SJCRH30 (cell line): ENCODE data around the gene ATP10A. TPM values are rescaled to one million over a fixed set of nuclear protein-coding genes. Genes with fewer than 3 reads are reported as not detected.

Experiments used
- DNase-seq, 2 experiments: peaks; one replicate each; pipeline ENCODE4 v3.0.0-alpha.2; 2015 to 2020
- H3K27ac ChIP-seq: fragments of 250-450 bp; sonication (Bioruptor Pico); 2 replicates; pipeline ENCODE4 v1.5.1; 2020; ENCODE audit warnings: mild to moderate bottlenecking, moderate library complexity
- H3K27me3 ChIP-seq: fragments of 250-450 bp; sonication (Bioruptor Pico); 2 replicates; pipeline ENCODE4 v1.5.1; 2020; ENCODE audit warnings: mild to moderate bottlenecking, moderate library complexity
- H3K36me3 ChIP-seq: fragments of 250-450 bp; sonication (Bioruptor Pico); 2 replicates; pipeline ENCODE4 v1.5.1; 2020; ENCODE audit warnings: mild to moderate bottlenecking, moderate library complexity
- H3K4me1 ChIP-seq: fragments of 250-450 bp; sonication (Bioruptor Pico); 2 replicates; pipeline ENCODE4 v1.5.1; 2020; ENCODE audit warnings: mild to moderate bottlenecking, moderate library complexity
- H3K4me3 ChIP-seq: fragments of 250-450 bp; sonication (Bioruptor Pico); 2 replicates; pipeline ENCODE4 v1.5.1; 2020; ENCODE audit warnings: mild to moderate bottlenecking, moderate library complexity
- H3K9me3 ChIP-seq: fragments of 250-450 bp; sonication (Bioruptor Pico); replicated peaks from 2 replicates; pipeline ENCODE4 v1.5.1; 2020; ENCODE audit warnings: mild to moderate bottlenecking, moderate library complexity
- total RNA-seq: library from RNA; depleted of rRNA; stranded (reverse); fragments of >200 nt; shearing (Covaris generic); gene quantifications from 2 replicates; pipeline ENCODE4 v1.2.3, GENCODE V29; 2014

Gene ATP10A
- total RNA-seq, 1 experiment from 2014 or later = 1.5 TPM

GRCh38 chr15:25789616-25789999, 73.5 kb downstream of the ATP10A start:
- DNase-seq = no peak
- Histone ChIP-seq H3K36me3 (no peaks in the 10 kb centered on the region), H3K27ac (no peak overlapping the region), H3K9me3 (no peaks in the 10 kb centered on the region), H3K4me1 (no peaks in the 10 kb centered on the region; the same call in 1 of the 2 replicates), H3K27me3 (no peaks in the 10 kb centered on the region), H3K4me3 (no peak overlapping the region)

DNA sequence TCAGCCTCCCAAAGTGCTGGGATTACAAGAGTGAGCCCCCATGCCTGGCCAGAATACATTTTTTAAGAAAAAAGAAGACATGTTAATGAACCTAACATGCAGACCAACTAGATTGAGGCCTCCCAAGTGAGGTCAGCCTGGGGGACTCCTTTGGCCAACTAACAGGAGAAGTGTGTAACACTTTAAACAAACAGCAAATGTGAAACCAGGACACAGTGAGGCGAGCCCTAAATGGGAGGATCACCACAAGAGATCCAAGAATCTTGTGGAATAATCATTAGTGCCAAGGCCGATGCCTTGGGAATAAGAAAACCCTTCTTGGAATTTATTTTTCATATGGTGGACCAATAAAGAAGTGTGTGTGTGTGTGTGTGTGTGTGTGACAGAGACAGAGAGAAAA, 73.9 kb downstream of the ATP10A start:
- Histone ChIP-seq H3K9me3 (no peaks in the 10 kb centered on the region), H3K36me3 (no peaks in the 10 kb centered on the region), H3K4me3 (no peak overlapping the region), H3K27ac (no peak overlapping the region), H3K27me3 (no peaks in the 10 kb centered on the region), H3K4me1 (no peaks in the 10 kb centered on the region; the same call in 1 of the 2 replicates)
- DNase-seq = no peak

DNA sequence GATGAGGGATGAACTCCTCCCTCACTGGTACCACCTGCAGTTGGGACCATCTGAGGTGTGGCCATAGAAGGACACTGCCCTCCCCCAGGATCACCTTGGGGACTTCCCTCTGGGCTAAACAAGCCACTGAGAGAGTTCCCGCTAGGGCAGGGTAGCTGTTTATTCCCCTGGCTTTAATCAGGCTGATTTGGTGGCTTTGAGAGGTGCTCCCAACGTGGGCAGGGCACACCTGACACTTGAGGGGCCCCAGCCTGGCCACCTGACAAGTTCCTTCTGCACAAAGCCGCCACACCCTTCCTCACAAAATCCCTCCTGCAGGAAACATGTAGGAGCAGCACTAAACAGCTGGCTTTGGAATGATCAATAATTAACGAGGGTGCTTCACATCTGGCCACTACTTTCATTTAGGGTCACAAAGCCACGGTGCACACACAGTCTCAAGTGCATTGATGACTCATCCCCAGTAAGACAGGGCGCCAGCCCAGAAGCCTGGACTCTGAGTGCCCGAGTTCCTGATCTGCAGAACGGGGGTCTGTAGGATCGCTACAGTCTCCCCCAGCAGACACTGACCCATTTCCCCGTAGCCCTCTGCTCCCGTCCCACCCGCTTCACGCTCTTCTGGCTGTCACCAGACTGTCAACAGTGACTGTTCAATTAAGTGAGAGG, 75.1 kb downstream of the ATP10A start:
- Histone ChIP-seq H3K36me3 (no peaks in the 10 kb centered on the region), H3K4me3 (no peak overlapping the region), H3K27me3 (no peaks in the 10 kb centered on the region), H3K27ac (no peak overlapping the region), H3K9me3 (no peaks in the 10 kb centered on the region), H3K4me1 (no peaks in the 10 kb centered on the region; the same call in 1 of the 2 replicates)
- peak in 1 of 2 experiments; percentile 17 for DNase-seq

- Histone ChIP-seq H3K27me3 (no peaks in the 10 kb centered on the region), H3K27ac (no peak overlapping the region)
- no peak for DNase-seq
Observed at GRCh38 chr15:25787381-25787780, 75.7 kb downstream of the ATP10A start.

GRCh38 chr15:25786040-25786439, 77.1 kb downstream of the ATP10A start:
- Histone ChIP-seq H3K27ac (no peak overlapping the region), H3K27me3 (no peaks in the 10 kb centered on the region), H3K9me3 (no peaks in the 10 kb centered on the region), H3K36me3 (no peaks in the 10 kb centered on the region), H3K4me3 (no peak overlapping the region), H3K4me1 (no peaks in the 10 kb centered on the region; the same call in 1 of the 2 replicates)
- DNase-seq = no peak

More at GRCh38 chr15:25787381-25787780, 75.7 kb downstream of the ATP10A start:
- Histone ChIP-seq H3K4me3 (no peak overlapping the region), H3K4me1 (no peaks in the 10 kb centered on the region; the same call in 1 of the 2 replicates), H3K36me3 (no peaks in the 10 kb centered on the region), H3K9me3 (no peaks in the 10 kb centered on the region)

GRCh38 chr15:25785641-25786025, 77.5 kb downstream of the ATP10A start:
- Histone ChIP-seq H3K4me1 (no peaks in the 10 kb centered on the region; the same call in 1 of the 2 replicates), H3K27me3 (no peaks in the 10 kb centered on the region), H3K27ac (no peak overlapping the region)

DNA sequence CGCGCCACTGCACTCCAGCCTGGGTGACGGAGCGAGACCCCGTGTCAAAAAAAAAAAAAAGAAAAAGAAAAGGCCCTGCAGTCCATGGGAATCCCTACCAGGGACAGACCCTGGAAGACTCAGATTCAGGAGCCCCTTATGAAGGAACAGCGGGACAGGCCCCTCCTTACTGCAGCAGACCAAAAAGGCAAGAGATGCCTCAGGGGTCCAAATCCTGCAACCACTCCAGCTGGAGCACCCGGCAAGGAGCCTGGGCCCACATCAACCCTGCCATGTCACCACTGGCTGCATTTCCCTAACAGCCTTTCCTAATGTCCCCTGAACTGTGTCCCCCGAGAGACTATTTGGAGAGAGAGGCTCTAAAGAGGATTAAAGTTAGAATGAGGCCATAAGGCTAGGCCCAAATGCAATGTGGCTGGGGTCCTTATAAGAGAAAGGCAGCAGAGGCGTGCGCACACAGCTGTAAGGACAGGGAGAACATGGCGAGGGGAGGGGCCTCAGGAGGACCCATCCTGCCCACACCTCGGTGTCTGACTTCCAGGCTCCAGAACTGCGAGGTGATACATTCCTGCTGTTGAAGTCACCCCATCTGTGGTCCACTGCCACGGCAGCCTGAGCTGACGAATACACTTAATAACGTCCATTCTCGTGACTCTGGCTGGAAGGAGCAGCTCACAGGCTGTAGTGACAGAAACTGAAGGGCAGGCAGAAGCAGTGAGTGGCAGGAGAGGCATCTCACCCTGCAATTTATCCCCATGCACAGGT, 78.1 kb downstream of the ATP10A start:
- H3K9me3 ChIP-seq = no peaks in the 10 kb centered on the region
- H3K27me3 ChIP-seq = no peaks in the 10 kb centered on the region
- no peaks in the 10 kb centered on the region for H3K36me3 ChIP-seq
- no peak overlapping the region for H3K27ac ChIP-seq
- H3K4me1 ChIP-seq = no peaks in the 10 kb centered on the region; the same call in 1 of the 2 replicates
- DNase-seq = no peak
- H3K4me3 ChIP-seq = no peak overlapping the region

More at GRCh38 chr15:25785641-25786025, 77.5 kb downstream of the ATP10A start:
- Histone ChIP-seq H3K4me3 (no peak overlapping the region), H3K9me3 (no peaks in the 10 kb centered on the region), H3K36me3 (no peaks in the 10 kb centered on the region)
- DNase-seq = no peak

DNA sequence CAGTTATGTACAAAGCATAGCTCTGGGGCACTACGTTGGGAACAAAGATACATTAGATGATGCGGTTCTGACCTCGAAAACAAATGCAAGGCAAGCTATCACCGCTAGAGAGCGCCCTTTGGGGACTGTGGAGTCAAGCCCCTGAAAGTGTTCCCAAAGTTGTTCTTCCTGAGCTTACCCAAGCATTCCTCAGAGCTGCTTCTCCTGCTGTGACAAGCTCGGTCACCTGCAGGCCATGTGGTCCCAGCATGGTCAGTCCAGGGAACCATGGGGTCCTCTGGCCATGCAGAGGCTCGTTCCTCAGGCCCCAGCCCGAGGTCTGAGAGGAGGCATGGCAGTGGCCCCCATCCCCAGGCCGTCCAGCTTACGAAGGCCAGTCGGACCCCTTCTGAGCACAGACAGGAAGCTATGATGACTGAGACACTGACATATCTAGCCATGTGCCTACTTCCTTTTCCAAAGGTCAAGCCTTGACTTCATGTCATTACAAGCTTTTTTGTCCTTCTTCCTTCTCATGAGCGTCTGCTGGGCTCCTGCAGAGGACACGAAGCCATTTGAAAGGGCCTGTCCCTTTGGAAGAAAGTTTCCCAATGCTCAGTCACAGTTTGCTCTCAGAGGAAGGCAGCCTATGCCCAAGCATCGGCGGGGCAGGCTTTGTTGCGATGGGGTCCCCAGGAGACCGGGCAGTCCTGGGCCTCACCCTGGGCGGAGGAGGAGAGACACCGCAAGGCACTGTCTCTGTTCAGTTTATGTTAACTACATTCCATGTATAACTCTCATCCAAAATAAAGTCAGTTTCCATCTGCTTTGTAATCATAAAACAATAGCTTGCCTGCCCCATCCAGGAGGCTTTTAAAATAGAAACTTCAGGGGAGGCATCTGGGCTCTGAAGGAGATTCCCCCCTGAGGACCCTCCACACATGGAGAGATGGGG, 79.3 kb downstream of the ATP10A start:
- peak in 1 of 2 experiments; percentile 41 for DNase-seq
- H3K9me3 ChIP-seq = no peaks in the 10 kb centered on the region
- H3K27me3 ChIP-seq = no peaks in the 10 kb centered on the region
- H3K36me3 ChIP-seq = no peaks in the 10 kb centered on the region
- H3K4me1 ChIP-seq = no peaks in the 10 kb centered on the region; the same call in 1 of the 2 replicates
- no peak overlapping the region for H3K27ac ChIP-seq
- H3K4me3 ChIP-seq = no peak overlapping the region

GRCh38 chr15:25783134-25783533, 80.0 kb downstream of the ATP10A start:
- no peak for DNase-seq
- Histone ChIP-seq H3K27ac (no peak overlapping the region), H3K4me1 (no peaks in the 10 kb centered on the region; the same call in 1 of the 2 replicates), H3K4me3 (no peak overlapping the region), H3K36me3 (no peaks in the 10 kb centered on the region), H3K9me3 (no peaks in the 10 kb centered on the region), H3K27me3 (no peaks in the 10 kb centered on the region)

DNA sequence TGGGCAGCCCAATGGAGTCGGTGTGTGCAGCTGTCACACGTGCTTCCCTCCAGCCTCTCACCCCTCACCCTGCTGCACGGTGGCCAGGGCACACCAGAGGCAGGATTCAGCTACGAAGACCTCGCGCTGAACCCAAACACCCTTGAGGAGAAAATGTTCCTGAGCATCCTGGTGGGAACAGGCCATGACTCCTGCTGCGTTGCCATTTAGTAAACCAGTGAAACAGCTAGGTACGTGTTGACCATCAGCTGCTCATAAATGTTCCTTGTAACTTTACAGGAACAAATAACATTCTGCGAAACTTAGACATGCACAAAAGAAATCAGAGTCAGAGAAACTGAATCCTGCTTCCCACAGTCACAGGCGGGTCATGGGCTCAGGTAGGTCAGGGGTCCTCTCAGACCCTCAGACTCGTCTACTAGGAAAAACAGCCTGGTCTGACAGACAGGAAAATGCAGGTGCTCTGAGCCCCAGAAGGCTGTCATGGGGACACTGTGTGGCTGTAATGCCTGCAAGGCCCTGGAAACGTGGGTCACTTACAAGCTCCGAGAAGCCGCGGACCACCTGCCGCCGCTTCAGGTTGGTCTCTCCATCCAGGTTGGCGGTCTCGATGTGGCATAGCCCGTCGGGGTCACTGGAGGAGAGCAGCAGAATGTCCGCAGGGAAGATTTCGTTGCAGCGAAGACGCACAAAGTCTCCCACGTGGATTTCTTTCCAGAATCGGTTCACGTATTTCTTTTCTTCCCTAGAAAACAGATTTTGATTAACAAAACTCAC, 82.5 kb downstream of the ATP10A start:
- Histone ChIP-seq H3K4me3 (no peak overlapping the region), H3K27ac (no peak overlapping the region), H3K36me3 (no peaks in the 10 kb centered on the region), H3K9me3 (no peaks in the 10 kb centered on the region), H3K4me1 (peaks cover 8% of the 10 kb centered on the region; the same call in 1 of the 2 replicates), H3K27me3 (no peaks in the 10 kb centered on the region)
- DNase-seq = no peak

GRCh38 chr15:25778161-25778560, 85.0 kb downstream of the ATP10A start:
- Histone ChIP-seq H3K27me3 (no peaks in the 10 kb centered on the region), H3K4me3 (no peak overlapping the region), H3K27ac (no peak overlapping the region), H3K4me1 (peaks cover 17% of the 10 kb centered on the region; the same call in 1 of the 2 replicates), H3K9me3 (no peaks in the 10 kb centered on the region), H3K36me3 (no peaks in the 10 kb centered on the region)
- DNase-seq = no peak

- no peak for DNase-seq
- no peaks in the 10 kb centered on the region for H3K27me3 ChIP-seq
Observed at GRCh38 chr15:25777037-25777436, 86.1 kb downstream of the ATP10A start.

GRCh38 chr15:25776071-25776746, 86.9 kb downstream of the ATP10A start:
- DNase-seq = peak in 1 of 2 experiments; percentile 9
- peaks cover 17% of the 10 kb centered on the region; the same call in 1 of the 2 replicates for H3K4me1 ChIP-seq
- H3K36me3 ChIP-seq = no peaks in the 10 kb centered on the region
- H3K27ac ChIP-seq = peak overlapping the region; percentile 85
- no peaks in the 10 kb centered on the region for H3K9me3 ChIP-seq
- no peaks in the 10 kb centered on the region for H3K27me3 ChIP-seq
- no peak overlapping the region for H3K4me3 ChIP-seq

More at GRCh38 chr15:25777037-25777436, 86.1 kb downstream of the ATP10A start:
- Histone ChIP-seq H3K4me3 (no peak overlapping the region), H3K27ac (no peak overlapping the region), H3K4me1 (peaks cover 17% of the 10 kb centered on the region; the same call in 1 of the 2 replicates), H3K9me3 (no peaks in the 10 kb centered on the region), H3K36me3 (no peaks in the 10 kb centered on the region)
